VCaP (cell line): ENCODE results near the gene PRMT6.
"Not testable (repeated sequence)": the region's sequence is repeated elsewhere in the genome, so short reads cannot be mapped to it uniquely, and the experiment has no call there.

ENCODE experiments used
- H3K27ac ChIP-seq: fragments of 450-650 bp; 2 replicates; pipeline ENCODE4 v1.5.1; 2017
- TF ChIP-seq, protein P1 (sequence below): fragments of 450-650 bp; conservative IDR thresholded peaks from 2 replicates; pipeline ENCODE4 v1.5.1; 2017; ENCODE audit warnings: mild to moderate bottlenecking, moderate library complexity

The PRMT6 gene

DNA sequence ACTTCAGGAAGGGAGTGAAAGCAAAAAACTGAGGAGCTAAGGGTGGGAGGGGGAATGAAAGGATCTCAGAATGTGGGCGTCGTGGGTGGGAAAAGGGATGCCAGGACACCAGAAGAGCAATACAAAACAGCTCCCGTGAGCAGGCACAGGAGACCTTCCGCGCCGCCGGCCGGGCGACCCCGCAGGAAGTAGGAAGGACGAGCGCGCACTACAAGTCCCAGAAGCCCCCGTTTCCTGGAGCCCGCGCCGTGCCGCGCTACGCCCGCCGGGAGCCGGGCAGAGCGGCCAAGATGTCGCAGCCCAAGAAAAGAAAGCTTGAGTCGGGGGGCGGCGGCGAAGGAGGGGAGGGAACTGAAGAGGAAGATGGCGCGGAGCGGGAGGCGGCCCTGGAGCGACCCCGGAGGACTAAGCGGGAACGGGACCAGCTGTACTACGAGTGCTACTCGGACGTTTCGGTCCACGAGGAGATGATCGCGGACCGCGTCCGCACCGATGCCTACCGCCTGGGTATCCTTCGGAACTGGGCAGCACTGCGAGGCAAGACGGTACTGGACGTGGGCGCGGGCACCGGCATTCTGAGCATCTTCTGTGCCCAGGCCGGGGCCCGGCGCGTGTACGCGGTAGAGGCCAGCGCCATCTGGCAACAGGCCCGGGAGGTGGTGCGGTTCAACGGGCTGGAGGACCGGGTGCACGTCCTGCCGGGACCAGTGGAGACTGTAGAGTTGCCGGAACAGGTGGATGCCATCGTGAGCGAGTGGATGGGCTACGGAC, at the start of gene PRMT6:
Gene PRMT6, plus strand, starts transcription at position 249 of the 771 bp plus-strand sequence. Its CDS starts 42 bp downstream, at position 291.
- peak within 1 kb of the TSS; percentile 88 for H3K27ac ChIP-seq
- TF ChIP-seq, protein P1, sequence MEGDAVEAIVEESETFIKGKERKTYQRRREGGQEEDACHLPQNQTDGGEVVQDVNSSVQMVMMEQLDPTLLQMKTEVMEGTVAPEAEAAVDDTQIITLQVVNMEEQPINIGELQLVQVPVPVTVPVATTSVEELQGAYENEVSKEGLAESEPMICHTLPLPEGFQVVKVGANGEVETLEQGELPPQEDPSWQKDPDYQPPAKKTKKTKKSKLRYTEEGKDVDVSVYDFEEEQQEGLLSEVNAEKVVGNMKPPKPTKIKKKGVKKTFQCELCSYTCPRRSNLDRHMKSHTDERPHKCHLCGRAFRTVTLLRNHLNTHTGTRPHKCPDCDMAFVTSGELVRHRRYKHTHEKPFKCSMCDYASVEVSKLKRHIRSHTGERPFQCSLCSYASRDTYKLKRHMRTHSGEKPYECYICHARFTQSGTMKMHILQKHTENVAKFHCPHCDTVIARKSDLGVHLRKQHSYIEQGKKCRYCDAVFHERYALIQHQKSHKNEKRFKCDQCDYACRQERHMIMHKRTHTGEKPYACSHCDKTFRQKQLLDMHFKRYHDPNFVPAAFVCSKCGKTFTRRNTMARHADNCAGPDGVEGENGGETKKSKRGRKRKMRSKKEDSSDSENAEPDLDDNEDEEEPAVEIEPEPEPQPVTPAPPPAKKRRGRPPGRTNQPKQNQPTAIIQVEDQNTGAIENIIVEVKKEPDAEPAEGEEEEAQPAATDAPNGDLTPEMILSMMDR = no peak

DNA sequence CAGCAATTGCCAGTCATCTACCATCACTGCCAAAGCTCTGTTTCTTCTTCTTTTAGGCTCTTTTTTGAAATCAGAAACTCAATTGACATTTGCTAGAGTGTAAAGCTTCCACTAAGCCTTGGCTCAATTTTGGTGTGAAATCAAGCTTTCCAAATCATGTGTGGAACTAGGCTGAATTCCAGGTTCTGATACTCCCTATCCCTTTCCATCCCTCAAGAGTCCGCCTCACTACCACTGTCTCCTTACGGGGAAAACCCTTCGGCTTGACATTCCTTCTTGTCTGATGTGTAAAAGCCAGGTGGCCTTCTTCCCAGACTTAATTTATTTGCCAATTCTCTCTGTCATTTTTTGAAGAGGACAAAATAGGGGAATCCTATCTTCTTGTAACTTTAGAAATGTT, 47.2 kb upstream of the PRMT6 start:
- H3K27ac ChIP-seq = no peak overlapping the region
- TF ChIP-seq, protein P1 = no peak

DNA sequence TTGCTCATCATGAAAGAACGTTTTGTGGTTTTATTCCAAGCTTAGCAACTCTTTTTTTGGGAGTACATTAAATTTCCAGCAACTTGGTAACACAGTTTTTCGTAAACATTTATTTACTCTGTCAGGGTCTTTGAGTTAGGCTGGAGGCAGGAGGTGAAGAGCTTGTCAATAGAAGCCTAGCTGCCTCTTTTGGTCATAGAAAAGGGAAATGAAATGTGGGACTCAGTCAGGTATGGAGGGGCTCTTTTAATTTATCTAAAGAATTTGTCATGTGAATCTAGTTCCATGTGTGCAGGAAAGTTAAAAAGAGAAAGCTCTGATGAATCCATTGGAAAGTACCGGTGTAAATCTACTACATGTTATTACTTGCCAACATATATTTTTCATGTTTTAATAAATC, 45.9 kb upstream of the PRMT6 start:
- no peak overlapping the region for H3K27ac ChIP-seq
- TF ChIP-seq, protein P1 = no peak

DNA sequence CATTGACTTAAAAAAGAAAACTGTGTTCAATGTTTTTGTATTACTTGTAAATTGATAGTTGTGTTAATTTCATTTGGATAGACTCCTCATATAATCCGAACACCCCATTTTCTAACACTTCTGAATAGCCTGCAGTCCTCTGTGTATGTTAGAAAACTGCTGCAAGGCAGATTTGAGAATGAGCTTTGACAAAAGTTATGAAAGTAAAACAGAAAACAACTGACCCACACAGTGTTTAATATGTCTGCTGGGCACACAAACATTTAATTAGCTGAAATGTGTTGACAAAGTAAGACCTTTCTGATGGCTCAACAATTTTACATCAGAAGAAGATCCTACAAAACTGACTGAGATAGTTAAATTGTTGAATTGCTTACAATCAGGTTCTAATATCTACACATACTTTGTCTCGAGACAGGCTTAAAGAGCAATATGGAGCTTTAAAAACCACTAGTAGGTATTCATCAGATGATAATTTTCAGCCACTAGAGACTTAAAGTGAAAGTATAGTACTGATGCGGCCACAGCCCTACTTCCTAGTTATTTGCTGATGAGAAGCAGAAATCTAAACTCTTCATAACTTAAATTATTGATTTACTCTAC, 40.0 kb upstream of the PRMT6 start:
- no peak overlapping the region for H3K27ac ChIP-seq

DNA sequence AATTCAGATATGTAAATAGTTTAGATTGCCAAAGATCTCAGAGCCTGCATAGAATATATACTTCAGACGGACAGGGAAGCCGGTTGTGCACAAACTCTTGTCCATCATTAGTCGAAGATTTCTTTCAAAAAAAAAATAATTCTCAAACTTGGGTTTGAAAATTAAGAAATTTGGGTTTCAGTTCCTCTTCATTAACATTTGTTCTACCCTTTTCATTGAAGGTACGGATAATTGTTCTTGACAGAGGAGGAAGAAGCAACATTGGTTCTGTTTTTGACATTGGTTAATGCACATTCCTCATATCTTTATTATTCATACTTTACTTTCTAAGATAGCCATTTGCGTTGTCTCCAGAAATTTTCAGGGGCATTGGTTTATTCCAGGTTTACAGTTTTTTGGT, 38.0 kb upstream of the PRMT6 start:
- TF ChIP-seq, protein P1 = no peak
- H3K27ac ChIP-seq = no peak overlapping the region

More for the DNA sequence above, 40.0 kb upstream of the PRMT6 start:
- TF ChIP-seq, protein P1 = no peak

DNA sequence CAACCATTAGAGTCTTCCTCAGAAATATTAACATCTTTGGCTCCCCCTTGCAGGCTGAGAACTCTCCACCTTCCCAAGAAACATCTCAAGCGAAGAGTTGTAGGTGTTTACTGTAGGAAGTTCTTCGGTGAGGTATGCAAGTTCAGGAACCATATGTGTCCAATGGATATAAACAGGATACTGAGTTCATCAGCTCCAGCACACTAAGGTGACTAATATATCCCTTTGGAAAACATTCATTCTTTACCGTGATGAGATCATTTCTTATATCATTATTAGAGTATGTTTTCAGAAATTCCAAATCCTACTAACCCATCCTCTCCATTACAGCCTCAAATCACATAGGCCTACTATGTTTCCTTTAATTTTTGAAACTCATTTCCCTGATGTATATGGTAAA, 37.3 kb upstream of the PRMT6 start:
- TF ChIP-seq, protein P1 = no peak
- H3K27ac ChIP-seq = no peak overlapping the region

DNA sequence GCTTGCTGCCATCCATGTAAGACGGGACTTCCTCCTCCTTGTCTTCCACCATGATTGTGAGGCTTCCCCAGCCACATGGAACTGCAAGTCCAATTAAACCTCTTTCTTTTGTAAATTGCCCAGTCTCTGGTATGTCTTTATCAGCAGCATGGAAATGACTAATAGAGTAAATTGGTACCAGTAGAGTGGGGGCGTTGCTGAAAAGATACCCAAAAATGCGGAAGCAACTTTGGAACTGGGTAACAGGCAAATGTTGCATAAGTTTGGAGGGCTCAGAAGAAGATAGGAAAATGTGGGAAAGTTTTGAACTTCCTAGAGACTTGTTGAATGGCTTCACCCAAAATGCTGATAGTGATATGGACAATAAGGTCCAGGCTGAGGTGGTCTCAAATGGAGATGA, 17.6 kb upstream of the PRMT6 start:
- not testable (repeated sequence) for H3K27ac ChIP-seq

DNA sequence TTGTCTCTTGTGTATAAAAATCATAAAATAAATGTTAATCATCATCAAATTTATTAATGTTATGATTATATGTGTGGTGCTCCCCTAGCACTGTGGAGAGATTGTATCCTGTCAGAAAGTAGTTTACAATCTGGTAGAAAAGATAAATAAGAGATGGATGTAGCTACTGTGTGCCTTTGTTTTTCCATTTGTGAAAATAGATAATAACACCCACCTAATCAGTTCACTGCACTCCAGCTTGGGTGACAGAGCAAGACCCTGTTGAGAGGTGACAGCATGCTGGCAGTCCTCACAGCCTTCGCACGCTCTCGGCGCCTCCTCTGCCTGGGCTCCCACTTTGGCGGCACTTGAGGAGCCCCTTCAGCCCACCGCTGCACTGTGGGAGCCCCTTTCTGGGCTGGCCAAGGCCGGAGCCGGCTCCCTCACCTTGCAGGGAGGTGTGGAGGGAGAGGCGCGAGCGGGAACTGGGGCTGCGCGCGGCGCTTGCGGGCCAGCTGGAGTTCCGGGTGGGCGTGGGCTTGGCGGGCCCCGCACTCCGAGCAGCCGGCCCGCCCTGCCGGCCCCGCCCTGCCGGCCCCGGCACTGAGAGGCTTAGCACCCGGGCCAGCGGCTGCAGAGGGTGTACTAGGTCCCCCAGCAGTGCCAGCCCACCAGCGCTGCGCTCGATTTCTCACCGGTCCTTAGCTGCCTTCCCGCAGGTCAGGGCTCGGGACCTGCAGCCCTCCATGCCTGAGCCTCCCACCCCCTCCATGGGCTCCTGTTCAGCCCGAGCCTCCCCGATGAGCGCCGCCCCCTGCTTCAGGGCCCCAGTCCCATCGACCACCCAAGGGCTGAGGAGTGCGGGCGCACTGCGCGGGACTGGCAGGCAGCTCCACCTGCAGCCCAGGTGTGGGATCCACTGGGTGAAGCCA, 11.9 kb upstream of the PRMT6 start:
- not testable (repeated sequence) for H3K27ac ChIP-seq
